ENCODE results near the gene MAB21L4. TPM values are rescaled to one million over a fixed set of nuclear protein-coding genes. Genes with fewer than 3 reads are reported as not detected.

MAB21L4 gene
- total RNA-seq, 1 experiment from 2014 or later, result not detected

DNA sequence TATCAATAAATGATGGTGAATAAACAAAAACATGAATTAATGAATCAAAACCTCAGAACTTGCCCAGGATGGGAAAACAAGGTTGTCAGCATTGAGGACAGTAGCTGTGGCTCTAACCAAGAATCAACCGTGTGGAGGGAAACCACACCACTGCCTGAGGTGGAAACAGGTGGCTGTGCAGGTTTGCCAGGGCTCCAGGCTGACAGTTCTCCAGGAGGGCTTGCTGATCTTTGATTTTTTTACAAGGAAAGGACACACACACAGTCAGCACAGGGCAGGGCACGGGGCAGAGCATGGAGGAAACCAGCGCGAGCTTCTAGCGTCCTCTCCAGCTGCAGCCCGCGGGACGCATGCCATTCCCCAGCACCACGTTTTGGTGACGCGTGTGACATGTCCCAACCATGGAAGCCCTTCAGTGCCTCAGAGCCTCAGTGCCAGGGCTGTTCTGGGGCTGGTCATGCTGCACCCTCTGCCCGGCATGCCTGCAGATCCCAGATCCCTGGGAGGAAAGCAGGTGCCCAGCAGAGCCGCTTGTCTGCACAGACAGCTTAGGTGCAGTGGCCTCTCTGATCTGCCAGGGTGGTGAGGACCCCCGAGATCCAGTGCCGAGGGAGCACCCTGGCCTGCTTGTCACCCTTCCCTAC, 43.2 kb downstream of the MAB21L4 start:
- no peak for DNase-seq (ENCODE audit: low read depth, low spot score)
- no peaks in the 10 kb centered on the region for H3K9me2 ChIP-seq (ENCODE audit: insufficient read depth)
- no peak for ATAC-seq
- no peak overlapping the region for H3K9ac ChIP-seq (ENCODE audit: low read length)
- no peaks in the 10 kb centered on the region; a peak in 2 of 4 replicates for H3K9me3 ChIP-seq (ENCODE audit: control insufficient read depth in 1 of 2, insufficient read depth in 1 of 2, low read depth in 1 of 2, low read length in 2 of 2)
- no peaks in the 10 kb centered on the region for H3K27me3 ChIP-seq (ENCODE audit: insufficient read depth, low read length)
- ChIA-PET RAD21 (ENCODE audit: low non-redundant PET in 1 of 2, low total read pairs in 2 of 2, uncharacterized antibody in 2 of 2, unreplicated experiment in 2 of 2) (no interaction called here), POLR2A (no interaction called here), CTCF (no interaction called here)
- no peaks in the 10 kb centered on the region for H4K20me1 ChIP-seq (ENCODE audit: insufficient read depth)
- intact Hi-C loops (cut with micrococcal nuclease), result loop anchor here (5.0 to 10.0 kb wide), 2 partner anchors 222 to 1025 kb away; no protein-coding TSS in a partner anchor
- H3K79me2 ChIP-seq (ENCODE audit: insufficient read depth, low read length), result no peaks in the 10 kb centered on the region
- H3K36me3 ChIP-seq (ENCODE audit: control insufficient read depth in 1 of 2, insufficient read depth in 2 of 2, low read length in 2 of 2), result no peaks in the 10 kb centered on the region
- no peak overlapping the region for H2AFZ ChIP-seq (ENCODE audit: low read depth, low read length, poor library complexity, severe bottlenecking)
- H3K4me3 ChIP-seq (replicated peaks in 1 of 2; ENCODE audit: low read depth in 1 of 2, low read length in 2 of 2), result no peak overlapping the region
- no peak overlapping the region for H3K27ac ChIP-seq (ENCODE audit: low read depth, low read length)
- H3K4me1 ChIP-seq (ENCODE audit: control insufficient read depth in 1 of 2, insufficient read depth in 2 of 2, low read length in 2 of 2), result no peaks in the 10 kb centered on the region
- TF ChIP-seq REST (IDR thresholded peaks at IDR 0.05; ENCODE audit: low read depth) (no peak), SP1 (IDR thresholded peaks at IDR 0.05; ENCODE audit: low read depth) (no peak), CTCF (IDR thresholded peaks at IDR 0.05 in 2 of 3, conservative IDR thresholded peaks at IDR 0.05 in 1 of 3; ENCODE audit: borderline replicate concordance in 1 of 3, insufficient read depth in 1 of 3, low read depth in 2 of 3, low read length in 2 of 3) (no peak), ZFX (IDR thresholded peaks at IDR 0.05) (no peak), EGR1 (IDR thresholded peaks at IDR 0.05; ENCODE audit: low read depth) (no peak), CEBPB (IDR thresholded peaks at IDR 0.05; ENCODE audit: low read depth) (no peak), ATF3 (IDR thresholded peaks at IDR 0.05) (no peak), ZBTB33 (IDR thresholded peaks at IDR 0.05; ENCODE audit: extremely low read depth, insufficient replicate concordance, low read length) (no peak), RAD21 (IDR thresholded peaks at IDR 0.05; ENCODE audit: low read depth) (no peak), CBX3 (IDR thresholded peaks at IDR 0.05; ENCODE audit: low read depth) (no peak), POLR2AphosphoS5 (IDR thresholded peaks at IDR 0.05; ENCODE audit: low read depth, low read length) (no peak), MAX (IDR thresholded peaks at IDR 0.05) (no peak), POLR2A (IDR thresholded peaks at IDR 0.05; ENCODE audit: borderline replicate concordance, extremely low read depth, insufficient read depth, insufficient read length) (no peak), ZNF274 (IDR thresholded peaks at IDR 0.05; ENCODE audit: low read depth, low read length) (no peak), SIN3A (IDR thresholded peaks at IDR 0.05; ENCODE audit: low read depth) (no peak), EZH2 (IDR thresholded peaks at IDR 0.05) (no peak), EZH2phosphoT487 (IDR thresholded peaks at IDR 0.05; ENCODE audit: borderline replicate concordance) (no peak), ELF1 (IDR thresholded peaks at IDR 0.05; ENCODE audit: borderline replicate concordance, low read depth) (no peak), JUND (IDR thresholded peaks at IDR 0.05) (no peak), TCF7L2 (IDR thresholded peaks at IDR 0.05; ENCODE audit: borderline replicate concordance, extremely low read depth, insufficient read depth, insufficient read length) (no peak)
- no TSS peak for BruUV-seq (replicated peaks)
- no peak overlapping the region for H3K4me2 ChIP-seq (ENCODE audit: low read length)
